Measurements from ENCODE around the gene DARS1.

- TF ChIP-seq CTCF (IDR thresholded peaks at IDR 0.05) (no peak), EP300 (IDR thresholded peaks at IDR 0.05) (no peak)
These were observed 31.0 kb upstream of the DARS1 start for GRCh38 chr2:136016427-136016826.
